Stimulated activated CD4-positive, alpha-beta T cell treated with anti-CD3 and anti-CD28 coated beads, Interleukin-15, amount 100 ng/mL, for 48 hours (primary cell): ENCODE measurements around the gene EVA1B.

Source experiments
- DNase-seq, 2 donors: peaks; one replicate each; pipeline ENCODE4 v3.0.0-alpha.2; 2020; ENCODE audit warnings: low read depth in 2 of 2

The EVA1B gene

GRCh38 chr1:36320291-36320761, 3.1 kb downstream of the EVA1B start:
- no peak for DNase-seq

DNA sequence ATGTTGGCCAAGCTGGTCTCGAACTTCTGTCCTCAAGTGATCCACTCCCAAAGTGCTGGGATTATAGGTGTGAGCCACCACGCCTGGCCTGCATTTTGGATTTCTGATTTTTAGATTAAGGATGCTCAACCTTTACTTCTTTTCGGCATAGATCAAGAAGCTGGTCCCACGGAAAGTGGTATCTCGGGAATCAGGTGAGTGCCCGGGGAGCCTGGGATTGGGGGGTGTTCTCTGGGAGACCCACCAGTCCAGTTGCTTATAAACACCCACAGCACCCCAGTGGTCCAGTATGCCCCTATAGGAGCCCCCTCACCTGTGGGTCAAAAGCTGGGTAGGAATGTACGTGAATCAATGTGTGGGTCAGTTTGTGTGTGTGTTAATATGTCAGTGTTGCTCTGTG, 14.0 kb downstream of the EVA1B start:
- DNase-seq, result no peak

DNA sequence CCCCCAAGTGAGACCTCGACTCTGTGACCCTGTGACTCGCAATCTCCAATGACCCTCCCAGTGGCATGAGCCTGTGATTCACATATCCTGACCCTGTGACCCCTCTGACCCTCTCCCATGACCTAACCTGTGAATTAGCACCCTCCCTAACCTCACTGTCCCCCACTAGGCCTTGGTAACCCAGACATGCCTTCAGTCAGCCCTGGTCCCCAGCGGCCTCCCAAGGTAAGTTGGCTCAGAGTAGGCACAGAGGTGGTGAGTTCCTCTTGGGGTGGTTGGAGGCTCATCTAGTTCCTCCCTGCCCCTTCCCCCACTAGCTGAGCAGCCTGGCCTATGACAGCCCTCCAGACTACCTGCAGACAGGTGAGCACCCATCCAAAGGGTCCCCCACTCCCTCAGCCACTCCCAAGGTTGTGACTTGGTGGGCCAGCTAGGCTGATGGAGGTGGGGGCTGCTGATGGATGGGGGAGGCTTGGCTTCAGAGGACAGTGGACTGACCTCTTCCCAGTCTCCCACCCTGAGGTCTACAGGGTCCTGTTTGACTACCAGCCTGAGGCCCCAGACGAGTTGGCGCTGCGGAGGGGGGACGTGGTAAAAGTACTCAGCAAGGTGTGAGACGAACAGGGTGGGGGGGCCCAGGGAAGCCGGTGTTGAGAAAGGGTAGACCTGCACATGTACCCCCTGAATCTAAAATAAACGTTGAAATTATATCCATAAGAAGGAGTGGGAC, 15.7 kb downstream of the EVA1B start:
- DNase-seq, result no peak

DNA sequence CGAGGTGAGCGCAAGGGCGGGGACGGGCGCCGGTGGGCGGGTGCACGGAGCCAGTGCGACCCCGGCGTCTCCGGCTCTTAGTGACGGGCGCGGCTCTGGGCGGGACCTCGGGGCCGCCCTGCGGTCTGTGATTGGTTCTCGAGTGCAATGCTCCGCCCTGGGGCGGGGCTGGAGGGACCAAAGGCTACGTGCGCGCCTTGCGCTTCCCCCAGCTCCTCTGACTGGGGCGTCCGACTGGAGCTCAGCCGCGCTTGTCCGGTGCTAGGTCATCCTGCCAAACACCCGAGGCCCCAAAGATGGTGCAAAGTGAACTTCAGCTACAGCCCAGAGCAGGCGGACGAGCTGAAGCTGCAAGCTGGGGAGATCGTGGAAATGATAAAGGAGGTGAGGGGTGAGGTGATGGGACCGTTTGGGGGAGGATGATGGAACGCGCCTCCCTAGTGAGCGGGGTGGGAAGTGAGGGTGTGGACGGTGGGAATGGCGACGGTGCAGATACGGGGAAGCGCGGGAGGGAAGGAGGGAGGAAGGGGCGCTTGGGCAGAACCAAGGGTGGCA, 16.5 kb downstream of the EVA1B start:
- peak; percentile 78 to 91 for DNase-seq

DNA sequence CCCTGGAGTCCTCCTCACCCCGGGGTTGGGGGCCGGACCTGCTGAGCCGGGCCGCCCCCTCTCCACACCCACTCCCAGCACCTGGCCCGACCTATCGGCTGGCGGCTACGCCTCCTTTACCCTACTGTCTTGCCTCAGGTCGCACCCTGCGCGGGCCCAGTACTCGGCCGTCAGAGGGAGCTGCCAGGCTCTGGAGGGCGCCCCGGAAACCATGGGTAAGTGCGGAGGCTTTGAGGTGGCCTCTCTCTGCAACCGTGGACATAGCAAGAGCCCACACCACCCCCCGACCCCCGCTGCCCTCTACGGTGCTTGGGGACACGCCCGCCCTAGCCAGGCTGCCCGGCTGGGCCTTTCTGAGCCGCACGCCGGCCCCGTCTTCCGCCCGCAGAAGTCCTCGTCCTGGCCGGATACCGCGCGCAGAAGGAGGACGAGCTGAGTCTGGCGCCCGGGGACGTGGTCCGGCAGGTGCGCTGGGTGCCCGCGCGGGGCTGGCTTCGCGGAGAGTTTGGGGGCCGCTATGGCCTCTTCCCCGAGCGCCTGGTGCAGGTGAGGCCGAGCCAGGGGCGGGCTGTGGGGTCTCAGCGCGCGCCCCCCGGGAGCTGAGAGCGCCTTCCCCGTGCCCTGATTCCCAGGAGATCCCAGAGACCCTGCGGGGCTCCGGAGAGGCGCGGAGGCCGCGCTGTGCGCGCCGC, 17.1 kb downstream of the EVA1B start, which contains the start of gene SH3D21:
Gene SH3D21 (plus strand): TSS at position 159 of the 692 bp plus-strand sequence. CDS start 53 bp downstream, at position 212.
- peak in 1 of 2 donors; percentile 55 for DNase-seq

DNA sequence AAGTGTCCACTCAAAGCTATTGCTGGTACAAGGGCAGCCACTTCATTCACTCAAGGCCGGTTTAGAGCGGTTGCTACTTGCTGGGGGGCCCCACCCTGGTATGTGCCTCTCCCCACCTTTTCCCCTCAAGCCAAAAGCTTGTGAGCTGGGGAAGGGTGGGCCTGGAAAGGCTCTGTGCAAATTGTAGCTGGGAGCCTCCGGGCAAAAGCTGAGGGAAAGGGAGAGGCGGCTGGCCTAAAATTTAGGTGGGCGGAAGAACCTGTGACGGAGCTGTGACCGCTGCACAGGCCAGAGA, 17.6 kb downstream of the EVA1B start:
- no peak for DNase-seq

DNA sequence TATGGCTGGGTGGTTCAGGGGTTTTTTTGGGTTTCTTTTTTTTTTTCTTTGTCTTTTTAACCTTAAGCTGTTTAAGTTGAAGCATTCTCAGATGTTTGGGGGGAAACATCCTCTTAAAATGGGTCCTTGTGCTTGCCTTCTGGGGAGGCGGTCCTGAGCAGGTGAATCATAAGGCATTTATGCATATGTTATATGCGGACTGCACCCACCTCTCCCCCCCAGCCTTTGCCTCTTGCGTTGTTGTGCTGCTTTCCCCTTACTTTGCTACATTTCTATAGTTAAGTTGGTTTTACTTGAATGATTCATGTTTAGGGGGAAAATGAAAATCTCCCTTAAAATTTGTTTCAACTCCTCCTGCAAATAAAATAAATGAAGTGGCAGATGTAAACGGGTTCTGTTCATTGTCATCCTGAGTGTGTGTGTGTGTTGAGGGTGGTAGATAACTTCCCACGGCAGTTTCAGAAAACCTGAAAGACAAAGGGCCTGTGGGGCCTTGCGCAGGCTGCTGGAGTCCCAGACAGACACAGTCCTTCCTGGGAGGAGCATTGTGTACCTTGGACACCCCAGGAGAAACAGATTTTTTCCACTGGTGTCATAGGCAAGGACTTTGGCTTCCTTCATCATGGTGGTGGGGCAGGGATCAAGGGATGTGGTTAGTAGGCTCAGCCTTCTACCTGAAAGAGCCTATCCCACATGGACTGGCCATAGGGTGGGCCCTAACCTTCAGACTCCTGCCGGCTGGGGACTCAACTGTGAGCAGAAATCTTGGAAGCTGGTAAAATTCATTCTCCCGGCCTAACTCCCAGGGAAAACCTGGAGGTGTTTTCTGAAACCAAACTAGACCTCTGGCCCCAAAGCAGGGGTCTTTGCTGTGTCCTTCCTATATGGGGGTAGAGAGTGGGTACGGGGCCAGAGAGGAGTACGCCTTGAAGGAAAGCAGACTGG, 18.2 kb downstream of the EVA1B start:
- DNase-seq, result peak in 1 of 2 donors; percentile 39

DNA sequence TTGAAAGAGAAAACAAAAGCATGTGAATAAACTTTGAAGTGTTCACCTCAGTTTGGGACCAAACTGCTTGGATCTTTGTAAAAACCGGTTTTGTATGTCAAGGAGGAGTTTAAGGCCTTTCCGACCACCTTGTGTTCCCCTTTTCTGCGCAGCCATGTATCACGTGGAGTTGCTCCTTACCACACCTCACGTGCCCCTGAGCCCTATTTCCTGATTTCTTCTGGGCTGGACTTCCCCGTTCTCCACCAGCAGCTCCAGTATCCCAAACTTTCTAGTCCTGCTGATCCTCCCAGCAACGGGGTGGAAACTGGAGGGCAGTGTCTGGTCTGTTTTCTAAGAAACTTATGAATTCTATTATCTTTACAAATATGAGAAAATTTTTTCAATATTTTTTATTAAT, 18.9 kb downstream of the EVA1B start:
- DNase-seq, result no peak

- no peak for DNase-seq
Measured at GRCh38 chr1:36303650-36304360, 19.6 kb downstream of the EVA1B start.

DNA sequence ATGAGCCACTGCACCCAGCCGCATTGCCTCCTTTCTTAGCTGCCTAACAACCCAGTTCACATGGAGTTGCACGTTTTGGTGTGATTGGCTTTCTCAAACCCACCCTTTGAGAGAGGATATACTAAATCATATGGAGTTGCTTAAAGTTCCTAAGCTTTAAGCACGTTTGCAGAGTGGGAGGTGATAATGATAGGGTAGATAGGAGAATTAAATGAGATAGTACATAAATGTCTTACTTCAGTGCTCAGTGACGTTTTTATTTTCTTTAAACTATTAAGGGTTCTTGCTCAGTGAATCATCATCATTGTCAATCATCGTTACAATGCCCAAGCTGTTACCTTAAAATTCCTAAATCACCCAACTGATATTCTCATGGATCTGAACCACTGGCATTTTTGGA, 20.2 kb downstream of the EVA1B start:
- DNase-seq, result no peak

GRCh38 chr1:36301220-36301619, 22.2 kb downstream of the EVA1B start:
- no peak for DNase-seq

DNA sequence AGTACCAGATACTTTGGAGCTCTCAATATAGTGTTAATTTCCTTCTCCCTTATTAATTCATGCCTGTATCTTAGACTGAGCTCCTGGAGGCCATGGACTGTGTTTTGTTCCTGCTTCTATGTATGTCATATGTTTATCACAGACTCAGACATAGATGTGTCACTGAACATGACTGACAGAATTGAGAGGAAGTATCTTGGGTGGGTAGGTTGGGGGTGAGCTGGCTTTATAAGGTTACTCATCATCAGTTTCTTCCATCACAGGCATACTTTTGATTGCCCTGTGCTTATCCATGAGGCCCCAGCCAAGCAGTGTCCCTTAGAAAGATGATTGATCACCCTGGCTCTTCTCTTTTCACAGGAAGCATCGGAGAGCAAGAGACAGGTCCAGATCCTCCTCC, 22.9 kb downstream of the EVA1B start:
- DNase-seq, result no peak

GRCh38 chr1:36298640-36299039, 24.8 kb downstream of the EVA1B start:
- no peak for DNase-seq

GRCh38 chr1:36297062-36297461, 26.4 kb downstream of the EVA1B start:
- DNase-seq, result no peak

- DNase-seq, result no peak
Measured at GRCh38 chr1:36295390-36295789, 28.1 kb downstream of the EVA1B start.

DNA sequence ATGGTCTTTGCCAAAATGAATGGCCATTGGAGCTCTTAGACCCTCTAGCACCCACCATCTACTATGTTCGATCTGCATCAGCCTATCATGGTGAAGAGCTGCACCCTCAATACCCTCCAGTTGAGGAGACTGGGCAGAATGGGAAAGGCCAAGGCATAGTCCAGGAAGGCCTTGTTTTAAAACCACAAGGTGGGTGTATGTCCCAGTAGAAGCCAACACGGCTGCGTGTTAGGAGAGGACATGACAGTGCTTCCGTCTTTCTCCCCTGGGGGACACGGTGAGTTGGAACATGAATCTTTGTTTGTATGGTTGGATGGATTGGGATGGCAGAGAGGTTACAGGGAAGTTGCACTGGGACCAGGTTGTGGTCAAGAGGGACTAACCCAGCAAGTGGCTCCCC, 35.9 kb downstream of the EVA1B start:
- DNase-seq, result no peak

DNA sequence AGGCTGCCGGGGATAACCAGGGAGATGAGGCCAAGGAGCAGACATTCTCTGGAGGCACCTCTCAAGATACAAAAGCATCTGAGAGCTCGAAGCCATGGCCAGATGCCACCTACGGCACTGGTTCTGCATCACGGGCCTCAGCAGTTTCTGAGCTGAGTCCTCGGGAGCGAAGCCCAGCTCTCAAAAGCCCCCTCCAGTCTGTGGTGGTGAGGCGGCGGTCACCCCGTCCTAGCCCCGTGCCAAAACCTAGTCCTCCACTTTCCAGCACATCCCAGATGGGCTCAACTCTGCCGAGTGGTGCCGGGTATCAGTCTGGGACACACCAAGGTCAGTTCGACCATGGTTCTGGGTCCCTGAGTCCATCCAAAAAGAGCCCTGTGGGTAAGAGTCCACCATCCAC, 36.6 kb downstream of the EVA1B start:
- no peak for DNase-seq

- DNase-seq, result peak in 1 of 2 donors; percentile 56
Measured at GRCh38 chr1:36285443-36286101, 37.9 kb downstream of the EVA1B start.

DNA sequence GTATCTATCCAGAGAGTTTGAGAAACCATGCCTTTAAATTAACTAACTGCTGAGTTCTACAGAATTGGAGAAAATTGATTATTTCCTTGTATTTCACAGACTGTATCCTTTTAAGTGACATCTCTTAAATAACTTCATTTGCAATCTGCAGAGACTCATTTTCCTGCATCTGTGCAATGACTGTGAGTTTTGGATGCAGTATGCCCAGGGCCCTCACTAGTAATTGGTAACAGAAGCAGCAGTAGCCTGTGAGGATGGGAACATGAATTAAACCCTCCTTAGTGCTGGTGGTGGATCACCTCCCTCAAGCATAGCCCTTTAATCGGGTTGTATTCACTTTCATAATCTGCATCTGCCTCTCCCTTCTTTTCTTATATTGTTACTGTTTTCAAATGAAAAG, 38.9 kb downstream of the EVA1B start:
- DNase-seq, result no peak

GRCh38 chr1:36284061-36284460, 39.4 kb downstream of the EVA1B start:
- DNase-seq, result no peak

DNA sequence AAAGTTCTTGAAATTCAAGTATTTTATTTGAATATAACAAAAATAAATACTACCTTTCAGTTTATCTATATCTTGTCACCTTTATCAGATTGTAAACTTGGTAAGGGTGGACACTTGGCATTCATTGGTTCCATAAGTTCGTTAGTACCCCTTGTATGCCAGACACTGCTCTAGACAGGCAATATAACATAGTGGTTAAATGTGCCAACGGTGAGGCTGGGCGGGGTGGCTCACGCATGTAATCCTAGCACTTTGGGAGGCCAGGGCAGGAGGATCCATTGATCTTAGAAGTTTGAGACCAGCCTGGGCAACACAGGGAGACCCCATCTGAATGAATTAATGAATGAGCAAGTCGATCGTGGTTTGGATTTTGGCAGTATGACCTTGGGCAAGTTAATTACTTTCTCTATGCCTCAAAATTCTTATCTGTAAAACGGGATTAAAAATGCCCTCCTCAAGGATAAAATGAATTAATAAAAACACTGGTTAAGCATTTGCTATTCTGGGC, 43.6 kb downstream of the EVA1B start:
- no peak for DNase-seq
